HG02798 (cell line): ENCODE results near the gene FAAP24.
"Not testable (repeated sequence)": the region's sequence is repeated elsewhere in the genome, so short reads cannot be mapped to it uniquely, and the experiment has no call there.

ENCODE experiments used
- ATAC-seq: cut with Tn5 transposase; IDR thresholded peaks from one replicate; pipeline ENCODE4 v1.9.1; 2021; ENCODE audit warnings: mild to moderate bottlenecking; ENCODE audit not compliant: unreplicated experiment, poor library complexity

FAAP24 gene

DNA sequence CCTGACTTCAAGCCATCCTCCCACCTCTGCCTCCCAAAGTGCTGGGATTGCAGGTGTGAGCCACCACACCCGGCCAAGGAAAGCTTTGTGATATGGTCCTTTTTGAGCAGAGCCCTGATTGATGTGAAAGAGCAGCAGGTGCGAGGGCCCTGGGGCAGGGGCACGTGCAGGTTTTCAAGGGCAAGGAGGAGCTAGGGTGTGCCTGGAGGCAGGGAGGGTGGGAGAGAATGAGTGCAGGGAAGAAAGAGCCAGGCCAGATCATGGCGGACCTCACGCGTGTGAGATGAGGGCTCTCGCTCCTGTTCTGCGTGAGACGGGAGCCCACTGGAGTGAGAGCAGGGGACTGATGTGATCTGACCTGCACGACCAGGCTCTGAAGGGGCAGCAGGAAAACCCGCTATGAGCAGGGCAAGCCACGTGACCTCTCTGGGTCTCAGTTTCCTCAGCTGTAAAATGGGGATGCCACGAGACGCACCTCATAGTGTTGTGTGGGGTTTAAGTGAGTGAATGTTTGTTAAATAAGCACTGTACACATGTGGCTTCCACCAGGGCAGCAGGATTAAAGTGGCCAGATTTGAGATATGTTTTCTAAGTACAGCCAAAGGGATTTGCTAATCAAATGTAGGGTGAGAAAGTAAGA, 25.8 kb downstream of the FAAP24 start:
- ATAC-seq, result no peak

DNA sequence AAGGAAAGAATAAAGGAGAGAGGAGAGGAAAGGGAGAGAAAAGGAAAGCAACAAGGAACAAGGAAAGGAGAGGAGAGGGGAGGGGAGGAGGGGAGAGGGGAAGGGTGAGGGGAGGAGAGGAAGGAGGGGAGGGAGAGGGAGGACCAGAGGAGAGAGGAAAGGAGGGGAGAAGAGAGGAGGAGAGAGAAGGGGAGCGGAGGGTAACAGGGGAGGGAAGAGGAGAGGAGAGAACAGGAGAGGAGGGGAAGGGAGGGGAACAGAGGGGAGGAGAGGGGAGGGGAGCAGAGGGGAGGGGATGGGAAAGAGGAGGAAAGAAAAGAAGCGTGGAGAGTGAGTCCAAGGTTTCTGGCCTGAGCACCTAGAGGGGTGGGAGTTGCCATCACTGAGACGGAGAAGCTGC, 26.7 kb downstream of the FAAP24 start:
- no peak for ATAC-seq

DNA sequence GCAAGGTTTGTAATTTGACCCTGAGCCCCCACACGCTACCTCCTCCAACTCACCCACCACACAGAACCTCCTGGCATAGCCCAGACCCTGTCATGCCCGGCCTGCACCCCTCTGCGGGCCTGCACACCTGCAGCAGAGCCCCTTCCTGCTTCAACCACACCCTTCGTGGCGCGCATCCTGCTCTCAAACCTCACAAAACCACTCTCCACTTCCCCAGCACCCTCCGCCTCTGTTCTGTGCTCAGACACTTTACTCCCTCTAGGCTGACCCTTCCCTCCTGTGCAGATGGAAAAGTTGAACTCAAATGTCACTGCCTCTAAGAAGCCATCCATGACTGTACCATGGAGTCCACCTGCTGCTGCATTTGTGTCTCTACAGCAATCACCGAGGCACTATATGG, 28.5 kb downstream of the FAAP24 start:
- no peak for ATAC-seq

DNA sequence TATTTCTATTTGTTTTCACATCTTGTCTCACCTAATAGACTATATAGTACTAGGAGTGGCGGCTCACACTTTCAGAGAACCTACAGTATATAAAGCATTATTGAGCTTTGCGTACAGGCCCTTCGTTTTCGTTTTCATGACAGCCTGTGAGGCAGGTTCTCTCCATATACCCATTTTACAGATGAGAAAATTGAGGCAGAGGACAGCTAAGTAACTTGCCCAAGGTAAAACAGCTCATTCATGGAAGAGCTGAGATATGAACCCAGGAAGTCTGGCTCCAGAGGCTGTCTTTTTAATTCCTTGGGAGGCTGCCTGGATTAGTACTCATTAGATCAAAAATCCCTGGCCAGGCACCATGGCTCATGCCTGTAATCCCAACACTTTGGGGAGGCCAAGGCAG, 28.9 kb downstream of the FAAP24 start:
- no peak for ATAC-seq

DNA sequence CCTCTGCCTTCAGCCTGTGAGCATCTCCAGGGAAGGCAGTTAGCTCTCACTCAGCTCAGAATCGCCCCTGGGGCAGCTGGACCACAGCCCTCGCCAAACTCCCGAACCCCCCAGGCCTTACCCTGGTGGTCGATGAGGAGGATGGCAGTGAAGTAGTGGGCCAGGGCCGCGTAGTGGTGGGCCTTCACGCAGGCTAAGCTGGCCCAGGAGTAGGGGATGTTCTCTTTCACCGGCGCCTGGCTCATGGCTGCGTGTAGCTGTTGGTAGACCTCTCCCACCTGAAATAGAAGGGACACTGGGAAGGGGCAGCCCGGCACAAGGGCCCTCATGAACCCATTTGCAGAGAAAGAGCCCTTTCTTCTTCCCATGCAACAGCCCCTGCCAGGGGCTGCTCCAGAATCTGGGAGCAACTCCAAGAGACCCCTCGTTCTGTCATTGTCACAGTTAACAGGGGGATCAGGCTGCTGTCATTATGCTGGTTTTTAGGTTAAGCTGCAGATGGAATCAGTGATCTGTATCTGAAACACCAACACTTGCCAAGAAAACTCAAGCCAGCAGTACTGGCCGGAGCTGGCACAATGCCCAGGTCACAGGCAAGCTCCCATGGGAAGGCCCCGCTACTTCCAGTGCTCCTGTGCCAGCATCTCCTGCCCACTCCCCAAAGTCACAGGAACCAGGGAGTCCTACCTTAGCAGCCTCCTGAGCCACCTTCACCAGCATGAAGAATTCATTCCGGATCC, 30.3 kb downstream of the FAAP24 start:
- ATAC-seq, result not testable (repeated sequence)

DNA sequence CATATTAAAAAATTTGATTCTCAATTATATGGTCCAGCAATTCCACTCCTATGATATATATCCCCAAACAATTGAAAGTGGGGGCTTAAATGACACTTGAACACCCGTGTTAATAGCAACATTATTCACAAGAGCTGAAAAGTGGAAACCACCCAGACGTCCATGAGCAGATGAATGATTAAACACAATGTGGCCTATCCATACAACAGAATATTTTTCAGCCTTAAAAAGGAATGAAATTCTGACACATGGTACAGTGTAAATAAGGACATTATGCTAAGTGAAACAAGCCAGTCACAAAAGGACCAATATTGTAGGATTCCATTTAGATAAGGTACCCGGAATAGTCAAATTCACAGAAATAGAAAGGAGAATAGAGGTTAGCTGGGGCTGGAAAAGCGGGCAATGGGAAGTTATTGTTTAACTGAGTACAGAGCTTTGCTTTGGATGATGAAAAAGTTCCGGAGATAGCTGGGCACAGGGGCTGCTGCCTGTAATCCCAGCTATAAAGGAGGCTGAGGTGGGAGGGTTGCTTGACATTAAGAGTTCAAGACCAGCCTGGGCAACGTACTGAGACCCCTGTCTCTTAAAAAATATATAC, 31.5 kb downstream of the FAAP24 start:
- ATAC-seq, result not testable (repeated sequence)

DNA sequence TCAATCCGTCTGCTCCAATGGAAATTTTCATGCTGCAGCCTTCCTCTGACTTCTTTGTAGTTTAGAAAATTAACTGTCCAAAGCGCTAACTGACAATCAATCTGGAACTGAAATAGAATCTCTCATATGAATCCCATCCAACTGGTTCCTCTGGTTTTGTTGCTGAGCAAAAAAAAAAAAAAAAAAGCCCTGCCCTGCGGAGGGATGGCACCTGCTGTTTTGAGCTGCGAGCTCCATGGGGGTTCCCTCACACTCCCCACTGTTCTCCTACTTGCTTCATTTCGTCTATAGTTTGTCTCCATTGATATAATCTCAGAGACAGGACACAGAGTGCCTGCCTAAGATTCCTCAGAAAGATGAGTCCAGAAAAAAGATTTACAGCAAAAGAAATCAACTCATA, 33.4 kb downstream of the FAAP24 start:
- ATAC-seq, result no peak

DNA sequence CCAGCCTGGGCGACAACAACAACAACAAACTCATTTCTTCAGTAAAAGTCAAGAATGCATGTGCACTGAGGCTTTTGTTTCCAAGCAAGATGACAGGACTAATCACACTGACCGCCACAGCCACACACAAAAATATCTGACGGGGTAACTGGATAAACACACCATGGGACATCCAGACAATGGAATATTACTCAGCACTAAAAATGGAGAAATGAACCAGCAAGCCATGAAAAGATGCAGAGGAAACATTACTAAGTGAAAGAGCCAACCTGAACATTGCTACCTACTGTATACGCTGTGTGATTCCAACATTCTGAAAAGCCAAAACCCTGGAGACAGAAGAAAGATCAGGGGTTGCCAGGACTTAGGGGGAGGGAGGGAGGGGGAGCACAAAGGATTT, 36.7 kb downstream of the FAAP24 start:
- no peak for ATAC-seq

DNA sequence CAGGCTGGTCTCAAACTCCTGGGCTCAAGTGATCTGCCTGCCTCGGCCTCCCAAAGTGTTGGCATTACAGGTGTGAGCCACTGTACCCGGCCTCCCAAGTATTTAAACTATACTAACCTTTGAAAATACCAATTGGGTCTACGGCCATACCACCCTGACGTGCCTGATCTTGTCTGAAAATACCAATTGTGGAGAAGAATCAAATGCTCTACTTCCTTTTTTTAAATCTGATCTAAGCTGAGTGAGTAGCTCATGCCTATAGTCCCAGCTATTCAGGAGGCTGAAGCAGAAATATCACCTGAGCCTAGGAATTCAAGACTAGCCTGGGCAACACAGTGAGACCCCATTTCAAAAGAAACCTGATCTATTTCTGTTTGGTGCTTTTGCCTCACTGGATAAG, 38.8 kb downstream of the FAAP24 start:
- not testable (repeated sequence) for ATAC-seq

DNA sequence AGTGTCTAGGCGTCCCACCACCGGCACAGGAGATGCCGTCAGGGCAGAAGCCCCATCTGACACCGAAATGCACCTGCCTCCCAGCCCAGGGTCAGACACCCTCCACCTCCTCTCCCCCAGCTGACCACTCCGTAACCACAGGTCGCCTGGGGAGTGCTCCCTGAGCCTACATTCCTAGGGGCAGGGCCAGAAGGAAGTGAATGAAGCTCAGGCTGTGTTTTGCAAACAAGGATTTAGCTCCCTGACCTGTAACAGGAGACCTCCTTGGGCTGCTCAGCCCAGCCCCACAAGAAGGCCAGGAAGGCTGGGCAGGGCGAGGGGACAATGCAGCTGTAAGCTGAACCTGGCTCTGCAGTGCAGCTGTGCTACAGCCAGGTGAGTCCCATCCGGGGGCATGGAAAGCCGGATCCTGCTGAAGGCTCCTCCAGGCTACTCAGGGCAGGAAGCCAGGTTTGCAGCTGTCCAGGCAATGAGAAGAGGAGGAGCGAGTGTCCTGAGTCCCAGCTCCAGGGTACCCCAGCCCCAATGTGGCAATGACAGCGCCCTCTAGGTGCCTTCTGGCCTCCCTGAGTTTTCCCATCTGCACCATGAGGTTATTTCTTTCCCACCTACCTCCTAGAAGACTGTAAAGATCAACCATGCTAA, 50.6 kb downstream of the FAAP24 start:
- no peak for ATAC-seq

DNA sequence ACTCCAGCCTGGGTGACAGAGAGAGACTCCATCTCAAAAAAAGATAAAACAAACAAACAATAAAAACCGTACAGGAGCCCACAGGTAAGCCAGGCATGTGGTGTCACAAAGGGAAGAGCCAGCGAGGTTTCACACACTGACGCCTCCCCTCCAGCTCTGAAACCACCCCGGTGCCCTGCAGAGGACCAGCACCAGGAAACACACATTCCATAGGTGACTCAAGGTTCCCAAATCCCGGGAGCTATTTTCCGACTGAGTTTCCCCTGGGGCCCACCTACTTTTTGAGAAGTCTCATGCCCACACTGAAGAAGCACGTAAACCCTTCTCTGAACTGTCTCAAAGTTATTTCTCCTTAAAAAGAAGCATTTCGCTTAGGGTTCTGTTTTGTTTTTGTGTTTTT, 52.4 kb downstream of the FAAP24 start:
- no peak for ATAC-seq

DNA sequence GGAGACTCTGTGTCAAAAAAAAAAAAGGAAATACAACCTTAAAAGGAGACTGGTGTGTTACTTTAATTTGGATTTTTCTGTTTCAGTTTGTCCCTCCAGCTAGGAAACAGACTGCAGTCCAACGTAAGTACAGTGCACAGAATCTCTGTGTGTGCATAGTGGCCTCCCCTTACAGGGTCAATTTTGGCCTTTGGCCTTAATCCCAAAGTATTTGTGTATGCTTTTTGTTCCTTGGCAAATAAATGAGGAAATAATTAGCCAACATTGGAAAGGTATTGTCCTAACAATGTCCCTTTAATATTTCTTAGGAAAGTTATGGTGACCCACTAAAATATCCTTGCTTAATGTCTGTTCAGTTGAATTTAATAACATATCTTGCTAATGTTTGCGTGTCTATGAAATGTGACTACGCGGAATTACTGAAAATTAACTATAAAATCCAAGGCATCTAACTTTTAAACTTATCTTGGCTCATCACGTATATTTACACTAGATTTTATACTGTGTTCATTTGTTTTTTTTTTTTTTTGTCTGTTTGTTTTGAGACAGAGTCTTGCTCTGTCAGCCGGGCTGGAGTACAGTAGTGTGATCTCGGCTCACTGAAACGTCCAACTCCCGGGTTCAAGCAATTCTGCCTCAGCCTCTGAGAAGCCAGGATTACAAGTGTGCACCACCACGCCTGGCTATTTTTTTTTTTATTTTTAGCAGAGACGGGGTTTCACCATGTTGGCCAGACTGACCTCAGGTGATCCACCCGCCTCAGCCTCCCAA, 53.6 kb downstream of the FAAP24 start:
- ATAC-seq, result not testable (repeated sequence)

DNA sequence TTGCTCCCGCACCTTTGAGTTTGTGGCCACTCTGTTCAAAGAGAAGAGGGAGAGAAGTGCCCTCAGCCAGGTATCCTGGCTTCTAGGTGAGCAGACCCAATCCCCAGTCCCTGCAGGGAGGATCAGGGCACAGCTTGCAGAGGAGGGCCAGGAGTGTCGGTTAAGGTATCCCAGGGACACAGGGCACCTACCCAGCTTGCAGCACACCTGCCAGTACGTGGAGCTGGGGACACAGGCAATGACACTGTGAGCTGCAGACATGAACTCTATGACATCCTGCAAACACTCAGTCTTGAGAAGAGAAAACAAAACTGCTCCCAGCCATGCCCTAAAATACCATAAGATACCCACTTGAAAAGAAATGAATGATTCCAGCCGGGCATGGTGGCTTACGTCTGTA, 54.6 kb downstream of the FAAP24 start:
- ATAC-seq, result not testable (repeated sequence)
